H7 (cell line): ENCODE results near the gene SFT2D3. TPM values are rescaled to one million over a fixed set of nuclear protein-coding genes. Genes with fewer than 3 reads are reported as not detected.

Experiments
- total RNA-seq: library from RNA; depleted of rRNA; stranded (reverse); fragments of >200 nt; shearing (Covaris generic); gene quantifications from 2 replicates; pipeline ENCODE4 v1.2.3, GENCODE V29; 2014; rRNA removed

Gene SFT2D3
- total RNA-seq, 1 experiment from 2014 or later = 10.5 TPM

Other genes starting within 250 kb of the SFT2D3 start
- gene IWS1, start 175.0 kb upstream of the SFT2D3 start, total RNA-seq = 66.4 and 85.8 TPM in 2 replicates
- not detected in 2 replicates for gene MYO7B, start 165.8 kb upstream of the SFT2D3 start, total RNA-seq
- gene GPR17, start 55.3 kb upstream of the SFT2D3 start, total RNA-seq = not detected in 2 replicates
- gene LIMS2, start 26.0 kb upstream of the SFT2D3 start, total RNA-seq = 0.33 and 1.4 TPM in 2 replicates
- gene WDR33, start 109.7 kb downstream of the SFT2D3 start, total RNA-seq = 43.3 and 48.8 TPM in 2 replicates
- gene POLR2D, start 156.7 kb downstream of the SFT2D3 start, total RNA-seq = 24.8 and 32.7 TPM in 2 replicates
- 11.2 and 12.1 TPM in 2 replicates for gene AMMECR1L, start 184.5 kb downstream of the SFT2D3 start, total RNA-seq